Progenitor cell of endocrine pancreas (in vitro differentiated cells): ENCODE data around the gene RIC1. TPM values are rescaled to one million over a fixed set of nuclear protein-coding genes. Genes with fewer than 3 reads are reported as not detected.
A peak's percentile ranks its signal among the peaks of the same experiment; 100 is the strongest.

ENCODE experiments used
- DNase-seq: peaks from one replicate; pipeline ENCODE4 v3.0.0; 2021; ENCODE audit warnings: low spot score; ENCODE audit not compliant: unreplicated experiment
- H3K27ac Mint-ChIP-seq: 2 replicates; pipeline ENCODE4 v1.8.0; 2021; ENCODE audit warnings: mild to moderate bottlenecking, moderate library complexity, mixed read lengths
- H3K27me3 Mint-ChIP-seq: 2 replicates; pipeline ENCODE4 v1.8.0; 2021; ENCODE audit warnings: mixed read lengths
- H3K36me3 Mint-ChIP-seq: 2 replicates; pipeline ENCODE4 v1.8.0; 2022; ENCODE audit warnings: mixed read lengths; ENCODE audit not compliant: insufficient read depth
- H3K4me1 Mint-ChIP-seq: 2 replicates; pipeline ENCODE4 v1.8.0; 2021; ENCODE audit warnings: low read depth, mixed read lengths
- H3K4me3 Mint-ChIP-seq: 2 replicates; pipeline ENCODE4 v1.8.0; 2021; ENCODE audit warnings: low read depth, mild to moderate bottlenecking, moderate library complexity, mixed read lengths
- H3K9me3 Mint-ChIP-seq: 2 replicates; pipeline ENCODE4 v1.8.0; 2021; ENCODE audit warnings: low read depth, mixed read lengths
- CTCF ChIP-seq: fragments of 200-600 bp; sonication (generic); IDR thresholded peaks from one replicate; pipeline ENCODE4 v1.5.0; 2021; ENCODE audit warnings: antibody characterized with exemption, mild to moderate bottlenecking; ENCODE audit not compliant: unreplicated experiment
- total RNA-seq: library from RNA; stranded (reverse); gene quantifications from 2 replicates; pipeline ENCODE4 v1.2.1, GENCODE V29; 2021

RIC1 gene
- total RNA-seq, 1 donor from 2014 or later = 24.2 TPM

GRCh38 chr9:5784526-5785315, 155.8 kb downstream of the RIC1 start:
- no peaks in the 10 kb centered on the region for H3K4me1 Mint-ChIP-seq
- H3K9me3 Mint-ChIP-seq = peaks cover 32% of the 10 kb centered on the region
- no peak overlapping the region for H3K4me3 Mint-ChIP-seq
- peak overlapping the region; percentile 33 for H3K27ac Mint-ChIP-seq
- no peak for DNase-seq
- H3K36me3 Mint-ChIP-seq = peaks cover 50% of the 10 kb centered on the region
- no peak for TF ChIP-seq CTCF
- no peaks in the 10 kb centered on the region for H3K27me3 Mint-ChIP-seq

- Mint-ChIP-seq H3K36me3 (peaks cover 38% of the 10 kb centered on the region), H3K4me3 (no peak overlapping the region), H3K9me3 (peaks cover 17% of the 10 kb centered on the region)
Measured at GRCh38 chr9:5786370-5787127, 157.6 kb downstream of the RIC1 start.

GRCh38 chr9:5787220-5787619, 158.3 kb downstream of the RIC1 start:
- DNase-seq = no peak
- H3K27me3 Mint-ChIP-seq = no peaks in the 10 kb centered on the region
- no peak overlapping the region for H3K4me3 Mint-ChIP-seq
- peaks cover 34% of the 10 kb centered on the region for H3K36me3 Mint-ChIP-seq
- H3K9me3 Mint-ChIP-seq = peaks cover 10% of the 10 kb centered on the region
- H3K4me1 Mint-ChIP-seq = no peaks in the 10 kb centered on the region
- no peak for TF ChIP-seq CTCF
- no peak overlapping the region for H3K27ac Mint-ChIP-seq

More at GRCh38 chr9:5786370-5787127, 157.6 kb downstream of the RIC1 start:
- Mint-ChIP-seq H3K4me1 (no peaks in the 10 kb centered on the region), H3K27me3 (no peaks in the 10 kb centered on the region), H3K27ac (no peak overlapping the region)
- TF ChIP-seq CTCF = no peak
- DNase-seq = no peak

GRCh38 chr9:5787759-5788302, 158.9 kb downstream of the RIC1 start:
- Mint-ChIP-seq H3K27ac (no peak overlapping the region), H3K4me1 (no peaks in the 10 kb centered on the region), H3K27me3 (no peaks in the 10 kb centered on the region), H3K4me3 (no peak overlapping the region), H3K36me3 (peaks cover 28% of the 10 kb centered on the region), H3K9me3 (peaks cover 4% of the 10 kb centered on the region)
- TF ChIP-seq CTCF = no peak
- DNase-seq = no peak

GRCh38 chr9:5789489-5789888, 160.6 kb downstream of the RIC1 start:
- Mint-ChIP-seq H3K36me3 (peaks cover 17% of the 10 kb centered on the region), H3K4me1 (no peaks in the 10 kb centered on the region), H3K9me3 (no peaks in the 10 kb centered on the region), H3K4me3 (no peak overlapping the region), H3K27me3 (no peaks in the 10 kb centered on the region), H3K27ac (no peak overlapping the region)
- TF ChIP-seq CTCF = no peak
- DNase-seq = no peak
